ENCODE data around the gene MAP7D1. TPM values are rescaled to one million over a fixed set of nuclear protein-coding genes. Genes with fewer than 3 reads are reported as not detected.

Gene MAP7D1
- total RNA-seq, 2 donors from 2014 or later = 119 to 120 TPM

DNA sequence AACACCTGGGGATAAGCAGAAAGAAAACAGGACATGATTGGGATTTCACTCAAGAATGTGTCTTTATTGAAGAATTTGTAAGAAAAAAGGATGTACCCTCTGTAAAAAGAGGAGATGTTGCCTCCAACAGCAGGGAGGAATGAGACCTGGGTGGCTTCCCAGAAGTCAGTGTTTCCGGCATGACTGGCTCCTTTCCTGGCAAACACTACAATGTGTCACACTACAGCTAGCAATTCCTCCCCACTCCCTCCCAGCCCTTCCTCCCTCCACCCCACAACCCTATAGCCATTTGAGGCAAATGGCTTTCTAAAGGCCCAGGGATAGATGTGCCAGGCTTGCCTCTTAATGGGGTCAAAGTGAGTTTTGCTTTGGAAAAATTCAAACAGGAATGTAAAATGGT, 19.4 kb upstream of the MAP7D1 start:
- no peak for DNase-seq
- no peaks in the 10 kb centered on the region for H3K4me1 Mint-ChIP-seq
- WGBS, 2 experiments (ENCODE audit: insufficient coverage in 1 of 2, insufficient read length in 1 of 2) = 89 to 90% methylated on average over 1 of the region's 1 CpG
- Histone ChIP-seq H3K4me1 (ENCODE audit: control insufficient read depth, insufficient read depth, low read length) (no peaks in the 10 kb centered on the region), H3K36me3 (ENCODE audit: control insufficient read depth, insufficient read depth, low read length) (peaks cover 36% of the 10 kb centered on the region), H3K9me3 (ENCODE audit: control insufficient read depth, low read length) (no peaks in the 10 kb centered on the region), H3K4me3 (ENCODE audit: low read length) (no peak overlapping the region), H3K27me3 (ENCODE audit: control insufficient read depth, insufficient read depth, low read length, poor library complexity, severe bottlenecking) (no peaks in the 10 kb centered on the region), H3K9ac (ENCODE audit: extremely low read depth, low read length, poor library complexity, severe bottlenecking) (no peak overlapping the region), H3K27ac (ENCODE audit: low read depth, low read length) (no peak overlapping the region)
- no peak overlapping the region for H3K4me3 Mint-ChIP-seq
- TF ChIP-seq, protein P1, sequence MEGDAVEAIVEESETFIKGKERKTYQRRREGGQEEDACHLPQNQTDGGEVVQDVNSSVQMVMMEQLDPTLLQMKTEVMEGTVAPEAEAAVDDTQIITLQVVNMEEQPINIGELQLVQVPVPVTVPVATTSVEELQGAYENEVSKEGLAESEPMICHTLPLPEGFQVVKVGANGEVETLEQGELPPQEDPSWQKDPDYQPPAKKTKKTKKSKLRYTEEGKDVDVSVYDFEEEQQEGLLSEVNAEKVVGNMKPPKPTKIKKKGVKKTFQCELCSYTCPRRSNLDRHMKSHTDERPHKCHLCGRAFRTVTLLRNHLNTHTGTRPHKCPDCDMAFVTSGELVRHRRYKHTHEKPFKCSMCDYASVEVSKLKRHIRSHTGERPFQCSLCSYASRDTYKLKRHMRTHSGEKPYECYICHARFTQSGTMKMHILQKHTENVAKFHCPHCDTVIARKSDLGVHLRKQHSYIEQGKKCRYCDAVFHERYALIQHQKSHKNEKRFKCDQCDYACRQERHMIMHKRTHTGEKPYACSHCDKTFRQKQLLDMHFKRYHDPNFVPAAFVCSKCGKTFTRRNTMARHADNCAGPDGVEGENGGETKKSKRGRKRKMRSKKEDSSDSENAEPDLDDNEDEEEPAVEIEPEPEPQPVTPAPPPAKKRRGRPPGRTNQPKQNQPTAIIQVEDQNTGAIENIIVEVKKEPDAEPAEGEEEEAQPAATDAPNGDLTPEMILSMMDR (conservative IDR thresholded peaks at IDR 0.05) = no peak
- peaks cover 23% of the 10 kb centered on the region for H3K36me3 Mint-ChIP-seq (ENCODE audit: low read depth)
- no peaks in the 10 kb centered on the region for H3K9me3 Mint-ChIP-seq
- no peaks in the 10 kb centered on the region for H3K27me3 Mint-ChIP-seq (ENCODE audit: insufficient read depth)
- H3K27ac Mint-ChIP-seq = no peak overlapping the region

DNA sequence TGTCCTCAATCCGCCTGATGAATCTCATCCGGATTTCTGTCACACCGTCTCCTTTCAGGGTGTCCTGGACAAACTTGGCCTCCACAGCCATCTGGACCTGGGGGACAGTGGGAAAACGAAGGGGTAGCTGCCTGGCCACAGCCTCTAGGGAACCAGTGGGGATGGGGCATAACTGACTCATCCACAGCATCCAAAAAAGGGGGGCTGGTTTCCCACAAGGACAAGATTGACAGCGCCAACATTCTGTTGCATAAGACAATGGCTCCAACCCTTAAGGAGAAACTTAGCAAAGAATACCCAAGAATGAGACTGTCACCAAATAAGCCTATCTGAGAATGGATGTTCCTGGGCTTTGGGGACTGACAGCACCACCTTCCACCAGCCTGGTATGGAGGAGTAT, 18.7 kb upstream of the MAP7D1 start:
- H3K9ac ChIP-seq (ENCODE audit: extremely low read depth, low read length, poor library complexity, severe bottlenecking) = no peak overlapping the region
- H3K4me1 Mint-ChIP-seq = no peaks in the 10 kb centered on the region
- peaks cover 26% of the 10 kb centered on the region for H3K36me3 Mint-ChIP-seq (ENCODE audit: low read depth)
- WGBS, 2 experiments (ENCODE audit: insufficient coverage in 1 of 2, insufficient read length in 1 of 2) = 74 to 77% methylated on average over 5 of the region's 5 CpGs
- no peaks in the 10 kb centered on the region for H3K9me3 ChIP-seq (ENCODE audit: control insufficient read depth, low read length)
- no peak for DNase-seq
- H3K27me3 ChIP-seq (ENCODE audit: control insufficient read depth, insufficient read depth, low read length, poor library complexity, severe bottlenecking) = no peaks in the 10 kb centered on the region
- TF ChIP-seq, protein P1 (conservative IDR thresholded peaks at IDR 0.05) = no peak
- H3K36me3 ChIP-seq (ENCODE audit: control insufficient read depth, insufficient read depth, low read length) = peaks cover 36% of the 10 kb centered on the region
- H3K4me3 Mint-ChIP-seq = no peak overlapping the region
- no peak overlapping the region for H3K4me3 ChIP-seq (ENCODE audit: low read length)
- no peaks in the 10 kb centered on the region for H3K9me3 Mint-ChIP-seq
- no peaks in the 10 kb centered on the region for H3K27me3 Mint-ChIP-seq (ENCODE audit: insufficient read depth)
- no peak overlapping the region for H3K27ac ChIP-seq (ENCODE audit: low read depth, low read length)
- no peak overlapping the region for H3K27ac Mint-ChIP-seq
- no peaks in the 10 kb centered on the region for H3K4me1 ChIP-seq (ENCODE audit: control insufficient read depth, insufficient read depth, low read length)

DNA sequence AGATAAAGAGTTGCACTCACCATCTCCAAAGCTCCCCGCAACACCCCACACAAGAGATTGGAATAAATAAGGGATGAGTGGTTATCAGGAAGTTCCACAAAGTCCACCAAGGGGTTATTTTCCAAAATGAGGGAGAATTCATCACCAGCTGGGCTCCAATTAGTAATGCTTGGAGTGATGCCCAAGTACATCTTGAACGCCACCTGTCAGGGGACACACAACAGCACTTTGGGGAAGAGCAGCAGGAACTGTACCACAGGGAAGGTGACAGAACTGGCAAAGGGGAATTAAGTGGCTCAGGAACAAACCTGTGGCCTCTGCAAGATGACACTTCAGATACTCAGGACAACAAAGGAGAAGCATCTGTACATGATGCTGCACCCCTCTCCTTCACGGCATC, 18.2 kb upstream of the MAP7D1 start:
- Mint-ChIP-seq H3K9me3 (no peaks in the 10 kb centered on the region), H3K27ac (no peak overlapping the region), H3K4me3 (no peak overlapping the region), H3K4me1 (no peaks in the 10 kb centered on the region), H3K36me3 (ENCODE audit: low read depth) (peaks cover 26% of the 10 kb centered on the region), H3K27me3 (ENCODE audit: insufficient read depth) (no peaks in the 10 kb centered on the region)
- no peaks in the 10 kb centered on the region for H3K27me3 ChIP-seq (ENCODE audit: control insufficient read depth, insufficient read depth, low read length, poor library complexity, severe bottlenecking)
- peaks cover 36% of the 10 kb centered on the region for H3K36me3 ChIP-seq (ENCODE audit: control insufficient read depth, insufficient read depth, low read length)
- TF ChIP-seq, protein P1 (conservative IDR thresholded peaks at IDR 0.05) = no peak
- no peaks in the 10 kb centered on the region for H3K4me1 ChIP-seq (ENCODE audit: control insufficient read depth, insufficient read depth, low read length)
- no peak for DNase-seq
- no peaks in the 10 kb centered on the region for H3K9me3 ChIP-seq (ENCODE audit: control insufficient read depth, low read length)
- H3K27ac ChIP-seq (ENCODE audit: low read depth, low read length) = no peak overlapping the region
- H3K4me3 ChIP-seq (ENCODE audit: low read length) = no peak overlapping the region
- WGBS, 2 experiments (ENCODE audit: insufficient coverage in 1 of 2, insufficient read length in 1 of 2) = 90 to 93% methylated on average over 2 to 3 of the region's 3 CpGs
- no peak overlapping the region for H3K9ac ChIP-seq (ENCODE audit: extremely low read depth, low read length, poor library complexity, severe bottlenecking)

Measured in endodermal cell (in vitro differentiated cells).